Neuron (in vitro differentiated cells): Measurements from ENCODE around the gene POC1A.

ENCODE experiments used
- H2AFZ ChIP-seq: one replicate; pipeline ENCODE4 v1.6.1; 2013; ENCODE audit warnings: low read depth, mild to moderate bottlenecking, inconsistent platforms, low read length, moderate library complexity
- H3K27me3 ChIP-seq: one replicate; pipeline ENCODE4 v1.6.1; 2013; ENCODE audit warnings: low read length; ENCODE audit not compliant: insufficient read depth
- H3K36me3 ChIP-seq: one replicate; pipeline ENCODE4 v1.6.1; 2013; ENCODE audit warnings: low read length; ENCODE audit not compliant: insufficient read depth
- H3K4me1 ChIP-seq: one replicate; pipeline ENCODE4 v1.6.1; 2013; ENCODE audit warnings: low read length; ENCODE audit not compliant: insufficient read depth
- H3K4me3 ChIP-seq: 2 replicates; pipeline ENCODE4 v1.5.1; 2013; ENCODE audit warnings: mild to moderate bottlenecking, low read length, moderate library complexity
- H3K9me3 ChIP-seq: one replicate; pipeline ENCODE4 v1.6.1; 2013; ENCODE audit warnings: low read length

POC1A gene

GRCh38 chr3:52154135-52155094 is at the start of gene POC1A:
TSS of gene POC1A (minus strand) at chr3:52154423. CDS start at chr3:52154372, 51 bp downstream.
- Histone ChIP-seq H3K9me3 (no peaks in the 10 kb centered on the region), H3K27me3 (no peaks in the 10 kb centered on the region), H2AFZ (peak within 1 kb of the TSS; percentile 92), H3K4me1 (peaks cover 9% of the 10 kb centered on the region), H3K4me3 (peak within 1 kb of the TSS; percentile 56), H3K36me3 (peaks cover 5% of the 10 kb centered on the region)

- Histone ChIP-seq H3K27me3 (no peaks in the 10 kb centered on the region), H3K36me3 (peaks cover 81% of the 10 kb centered on the region), H3K4me1 (peaks cover 6% of the 10 kb centered on the region), H2AFZ (no peak overlapping the region), H3K4me3 (no peak overlapping the region), H3K9me3 (no peaks in the 10 kb centered on the region)
Measured at GRCh38 chr3:52203701-52204100, 49.5 kb upstream of the POC1A start.

GRCh38 chr3:52202384-52203077 is 48.3 kb upstream of the POC1A start:
- H3K9me3 ChIP-seq: no peaks in the 10 kb centered on the region
- no peak overlapping the region for H3K4me3 ChIP-seq
- no peak overlapping the region for H2AFZ ChIP-seq
- H3K27me3 ChIP-seq: no peaks in the 10 kb centered on the region
- peaks cover 11% of the 10 kb centered on the region for H3K4me1 ChIP-seq
- peaks cover 69% of the 10 kb centered on the region for H3K36me3 ChIP-seq

- peaks cover 60% of the 10 kb centered on the region for H3K36me3 ChIP-seq
- no peak overlapping the region for H2AFZ ChIP-seq
- no peak overlapping the region for H3K4me3 ChIP-seq
- H3K4me1 ChIP-seq: peaks cover 14% of the 10 kb centered on the region
- H3K27me3 ChIP-seq: no peaks in the 10 kb centered on the region
- H3K9me3 ChIP-seq: no peaks in the 10 kb centered on the region
Measured at GRCh38 chr3:52200981-52201679, 46.9 kb upstream of the POC1A start.

- Histone ChIP-seq H3K36me3 (peaks cover 38% of the 10 kb centered on the region), H3K9me3 (no peaks in the 10 kb centered on the region), H3K4me1 (peaks cover 14% of the 10 kb centered on the region), H3K4me3 (peak overlapping the region; percentile 66), H2AFZ (peak overlapping the region; percentile 81), H3K27me3 (peaks cover 4% of the 10 kb centered on the region)
Measured at GRCh38 chr3:52198643-52199608, 44.7 kb upstream of the POC1A start.

GRCh38 chr3:52197842-52198625 is 43.8 kb upstream of the POC1A start, which contains the start of gene ALAS1:
TSS of gene ALAS1 (plus strand) at chr3:52198160. CDS start at chr3:52199242, 1,082 bp downstream.
- Histone ChIP-seq H2AFZ (peak within 1 kb of the TSS; percentile 81), H3K4me3 (peak within 1 kb of the TSS; percentile 66), H3K27me3 (peaks cover 4% of the 10 kb centered on the region), H3K9me3 (no peaks in the 10 kb centered on the region), H3K36me3 (peaks cover 29% of the 10 kb centered on the region), H3K4me1 (peaks cover 14% of the 10 kb centered on the region)

GRCh38 chr3:52197499-52197841 is 43.2 kb upstream of the POC1A start:
- Histone ChIP-seq H3K9me3 (no peaks in the 10 kb centered on the region), H3K36me3 (peaks cover 24% of the 10 kb centered on the region), H3K27me3 (peaks cover 4% of the 10 kb centered on the region), H3K4me1 (peaks cover 14% of the 10 kb centered on the region), H3K4me3 (peak overlapping the region; percentile 66), H2AFZ (peak overlapping the region; percentile 81)

- Histone ChIP-seq H3K27me3 (peaks cover 4% of the 10 kb centered on the region), H3K4me3 (no peak overlapping the region), H2AFZ (no peak overlapping the region), H3K36me3 (peaks cover 20% of the 10 kb centered on the region), H3K9me3 (no peaks in the 10 kb centered on the region), H3K4me1 (peaks cover 14% of the 10 kb centered on the region)
Measured at GRCh38 chr3:52196977-52197376, 42.8 kb upstream of the POC1A start.

GRCh38 chr3:52195823-52196331 is 41.7 kb upstream of the POC1A start:
- Histone ChIP-seq H3K36me3 (peaks cover 13% of the 10 kb centered on the region), H3K4me1 (peaks cover 22% of the 10 kb centered on the region), H3K9me3 (no peaks in the 10 kb centered on the region), H3K27me3 (peaks cover 4% of the 10 kb centered on the region), H3K4me3 (no peak overlapping the region), H2AFZ (no peak overlapping the region)

- no peak overlapping the region for H2AFZ ChIP-seq
Measured at GRCh38 chr3:52195291-52195597, 41.0 kb upstream of the POC1A start.

GRCh38 chr3:52194485-52195290 is 40.5 kb upstream of the POC1A start:
- H3K27me3 ChIP-seq: peaks cover 4% of the 10 kb centered on the region
- peaks cover 4% of the 10 kb centered on the region for H3K36me3 ChIP-seq
- H3K4me1 ChIP-seq: peaks cover 26% of the 10 kb centered on the region
- H3K4me3 ChIP-seq: no peak overlapping the region
- no peaks in the 10 kb centered on the region for H3K9me3 ChIP-seq
- no peak overlapping the region for H2AFZ ChIP-seq

More at GRCh38 chr3:52195291-52195597, 41.0 kb upstream of the POC1A start:
- H3K4me1 ChIP-seq: peaks cover 26% of the 10 kb centered on the region
- no peaks in the 10 kb centered on the region for H3K9me3 ChIP-seq
- no peak overlapping the region for H3K4me3 ChIP-seq
- H3K27me3 ChIP-seq: peaks cover 4% of the 10 kb centered on the region
- H3K36me3 ChIP-seq: peaks cover 8% of the 10 kb centered on the region
